OCI-LY7 (cell line): ENCODE data around the gene FAM83D. TPM values are rescaled to one million over a fixed set of nuclear protein-coding genes. Genes with fewer than 3 reads are reported as not detected.

Source experiments
- BruUV-seq: library from RNA; stranded (reverse); fragments of 400-500 nt; replicated peaks from 2 replicates; lab custom pipeline; 2021; lab: Mats Ljungman, UMichigan
- CTCF ChIA-PET: fragments of 300-600 bp; sonication (Branson Sonifier 250); formaldehyde crosslinking; loops from one replicate; lab custom pipeline; 2022; ENCODE audit warnings: antibody characterized with exemption; ENCODE audit not compliant: unreplicated experiment; lab: Charles Lee
- POLR2A ChIA-PET: fragments of 300-600 bp; sonication (Branson Sonifier 250); formaldehyde crosslinking; loops from one replicate; lab custom pipeline; 2022; ENCODE audit warnings: antibody characterized with exemption; lab: Charles Lee
- DNase-seq: peaks from one replicate; pipeline ENCODE4 v3.0.0-alpha.2; 2015; ENCODE audit warnings: low spot score
- H2AFZ ChIP-seq: fragments of 200-600 bp; sonication (generic), shearing (Covaris generic); 2 replicates; pipeline ENCODE4 v1.6.1; 2014; ENCODE audit warnings: mild to moderate bottlenecking, antibody characterized with exemption, low read length, moderate library complexity
- H3K27ac ChIP-seq: fragments of 200-600 bp; sonication (generic); 2 replicates; pipeline ENCODE4 v1.5.1; 2014; ENCODE audit warnings: mixed run types, low read depth, mild to moderate bottlenecking, moderate library complexity, low read length, inconsistent platforms; ENCODE audit not compliant: poor library complexity, severe bottlenecking
- H3K36me3 ChIP-seq: fragments of 200-600 bp; sonication (generic); 2 replicates; pipeline ENCODE4 v1.6.1; 2014; ENCODE audit warnings: mild to moderate bottlenecking, antibody characterized with exemption, low read length, moderate library complexity, mixed read lengths; ENCODE audit not compliant: insufficient read depth
- H3K4me1 ChIP-seq: fragments of 200-600 bp; sonication (generic); 2 replicates; pipeline ENCODE4 v1.5.1; 2014; ENCODE audit warnings: mild to moderate bottlenecking, low read length; ENCODE audit not compliant: insufficient read depth, poor library complexity, severe bottlenecking
- H3K4me2 ChIP-seq: fragments of 200-600 bp; sonication (generic); 2 replicates; pipeline ENCODE4 v1.6.1; 2014; ENCODE audit warnings: mild to moderate bottlenecking, low read length
- H3K4me3 ChIP-seq: fragments of 200-600 bp; sonication (generic); 2 replicates; pipeline ENCODE4 v1.5.1; 2014; ENCODE audit warnings: mild to moderate bottlenecking, low read depth, low read length; ENCODE audit not compliant: poor library complexity, severe bottlenecking
- H3K79me2 ChIP-seq: fragments of 200-600 bp; sonication (generic); 2 replicates; pipeline ENCODE4 v1.6.1; 2016; ENCODE audit warnings: low read depth, mild to moderate bottlenecking, low read length, moderate library complexity, mixed read lengths; ENCODE audit not compliant: insufficient read depth
- H3K9me2 ChIP-seq: fragments of 200-600 bp; sonication (generic); 2 replicates; pipeline ENCODE4 v1.6.1; 2016; ENCODE audit warnings: mild to moderate bottlenecking, low read length, mixed read lengths; ENCODE audit not compliant: insufficient read depth
- H3K9me3 ChIP-seq: fragments of 200-600 bp; sonication (generic); 2 replicates; pipeline ENCODE4 v1.6.1; 2014; ENCODE audit warnings: mild to moderate bottlenecking, mixed run types, low read length, mixed read lengths
- H4K20me1 ChIP-seq: fragments of 200-600 bp; sonication (generic); 2 replicates; pipeline ENCODE4 v1.6.1; 2014; ENCODE audit warnings: mild to moderate bottlenecking, antibody characterized with exemption, low read length, moderate library complexity, mixed read lengths; ENCODE audit not compliant: insufficient read depth
- EZH2phosphoT487 ChIP-seq: fragments of 200-600 bp; sonication (generic); IDR thresholded peaks from 2 replicates; pipeline ENCODE4 v1.6.1; 2018; ENCODE audit warnings: low read depth, borderline replicate concordance, mild to moderate bottlenecking, mixed run types, antibody characterized with exemption, low read length, moderate library complexity, mixed read lengths
- intact Hi-C: fragments of 100-400 bp; cut with micrococcal nuclease; formaldehyde crosslinking; loops from one replicate; pipeline ENCODE4 v1.10.0; 2022; ENCODE audit not compliant: unreplicated experiment
- total RNA-seq, 2 experiments: library from RNA; depleted of rRNA in 1 of 2; stranded (reverse); fragments of >200 nt in 1 of 2; shearing (Covaris generic) in 1 of 2; gene quantifications; 2 replicates each; pipeline ENCODE4 v1.2.3, GENCODE V29; 2014 to 2022
- TF ChIP-seq, protein P1 (sequence below): fragments of 200-600 bp; sonication (generic); conservative IDR thresholded peaks from 2 replicates; pipeline ENCODE4 v1.5.1; 2014; ENCODE audit warnings: mild to moderate bottlenecking, antibody characterized with exemption, low read length, moderate library complexity, mixed read lengths

Gene FAM83D
- total RNA-seq, 2 experiments from 2014 or later, result 32.6 to 48.2 TPM

GRCh38 chr20:38950254-38950653 is 24.0 kb downstream of the FAM83D start:
- ChIA-PET CTCF (no interaction called here), POLR2A (no interaction called here)
- no TSS peak for BruUV-seq
- Histone ChIP-seq H3K36me3 (peaks cover 97% of the 10 kb centered on the region), H4K20me1 (0 out of 2 replicates have a peak, but pooled peaks cover 9% of the 10 kb centered on the region), H3K27ac (no peak overlapping the region), H3K9me3 (no peaks in the 10 kb centered on the region), H2AFZ (no peak overlapping the region), H3K9me2 (no peaks in the 10 kb centered on the region), H3K4me3 (no peak overlapping the region), H3K4me1 (no peaks in the 10 kb centered on the region), H3K4me2 (no peak overlapping the region), H3K79me2 (peaks cover 8% of the 10 kb centered on the region; the same call in 1 of the 2 replicates)
- intact Hi-C loops, result no loop called here
- no peak for DNase-seq
- no peak for TF ChIP-seq EZH2phosphoT487
- TF ChIP-seq, protein P1, sequence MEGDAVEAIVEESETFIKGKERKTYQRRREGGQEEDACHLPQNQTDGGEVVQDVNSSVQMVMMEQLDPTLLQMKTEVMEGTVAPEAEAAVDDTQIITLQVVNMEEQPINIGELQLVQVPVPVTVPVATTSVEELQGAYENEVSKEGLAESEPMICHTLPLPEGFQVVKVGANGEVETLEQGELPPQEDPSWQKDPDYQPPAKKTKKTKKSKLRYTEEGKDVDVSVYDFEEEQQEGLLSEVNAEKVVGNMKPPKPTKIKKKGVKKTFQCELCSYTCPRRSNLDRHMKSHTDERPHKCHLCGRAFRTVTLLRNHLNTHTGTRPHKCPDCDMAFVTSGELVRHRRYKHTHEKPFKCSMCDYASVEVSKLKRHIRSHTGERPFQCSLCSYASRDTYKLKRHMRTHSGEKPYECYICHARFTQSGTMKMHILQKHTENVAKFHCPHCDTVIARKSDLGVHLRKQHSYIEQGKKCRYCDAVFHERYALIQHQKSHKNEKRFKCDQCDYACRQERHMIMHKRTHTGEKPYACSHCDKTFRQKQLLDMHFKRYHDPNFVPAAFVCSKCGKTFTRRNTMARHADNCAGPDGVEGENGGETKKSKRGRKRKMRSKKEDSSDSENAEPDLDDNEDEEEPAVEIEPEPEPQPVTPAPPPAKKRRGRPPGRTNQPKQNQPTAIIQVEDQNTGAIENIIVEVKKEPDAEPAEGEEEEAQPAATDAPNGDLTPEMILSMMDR, result no peak

GRCh38 chr20:38951611-38952010 is 25.4 kb downstream of the FAM83D start:
- intact Hi-C loops, result no loop called here
- no peaks in the 10 kb centered on the region for H3K4me1 ChIP-seq
- H3K4me3 ChIP-seq, result no peak overlapping the region
- H2AFZ ChIP-seq, result no peak overlapping the region
- H3K9me3 ChIP-seq, result no peaks in the 10 kb centered on the region
- DNase-seq, result no peak
- no peaks in the 10 kb centered on the region for H3K9me2 ChIP-seq
- POLR2A ChIA-PET, result no interaction called here
- H3K36me3 ChIP-seq, result peaks cover 84% of the 10 kb centered on the region
- H3K79me2 ChIP-seq, result peaks cover 2% of the 10 kb centered on the region; the same call in 1 of the 2 replicates
- H3K27ac ChIP-seq, result no peak overlapping the region
- BruUV-seq, result no TSS peak
- 0 out of 2 replicates have a peak, but pooled peaks cover 9% of the 10 kb centered on the region for H4K20me1 ChIP-seq
- H3K4me2 ChIP-seq, result no peak overlapping the region
- CTCF ChIA-PET, result no interaction called here
- TF ChIP-seq, protein P1, result no peak
- no peak for TF ChIP-seq EZH2phosphoT487

GRCh38 chr20:38952153-38952552 is 25.9 kb downstream of the FAM83D start:
- Histone ChIP-seq H3K4me3 (no peak overlapping the region), H3K9me3 (no peaks in the 10 kb centered on the region), H4K20me1 (0 out of 2 replicates have a peak, but pooled peaks cover 9% of the 10 kb centered on the region), H3K4me1 (no peaks in the 10 kb centered on the region), H3K36me3 (peaks cover 78% of the 10 kb centered on the region), H2AFZ (no peak overlapping the region), H3K27ac (no peak overlapping the region), H3K9me2 (no peaks in the 10 kb centered on the region), H3K79me2 (no peaks in the 10 kb centered on the region; the same call in 1 of the 2 replicates), H3K4me2 (no peak overlapping the region)
- no peak for DNase-seq
- no peak for TF ChIP-seq EZH2phosphoT487
- TF ChIP-seq, protein P1, result no peak
- BruUV-seq, result no TSS peak
- intact Hi-C loops, result no loop called here
- ChIA-PET CTCF (no interaction called here), POLR2A (no interaction called here)
